H1 (cell line): ENCODE results near the gene CHPF2.

ENCODE experiments used
- CTCF ChIP-seq, 3 experiments: IDR thresholded peaks; 1 replicate in 2 of 3; 2 replicates in 1 of 3; pipeline versions ENCODE4 v1.5.1 to v1.6.1; 2011; ENCODE audit warnings: low read length in 3 of 3, mild to moderate bottlenecking in 3 of 3, inconsistent platforms in 2 of 3, low read depth in 1 of 3, moderate library complexity in 1 of 3; ENCODE audit not compliant: insufficient read depth in 1 of 3; ENCODE audit errors: control extremely low read depth in 1 of 3
- ZNF274 ChIP-seq: IDR thresholded peaks from 2 replicates; pipeline ENCODE4 v1.7.0; 2012; ENCODE audit warnings: low read length, borderline replicate concordance; ENCODE audit errors: extremely low read depth

- no peak for TF ChIP-seq CTCF (IDR thresholded peaks at IDR 0.05; ENCODE audit: control extremely low read depth in 1 of 3, insufficient read depth in 1 of 3, low read depth in 1 of 3, low read length in 3 of 3)
- TF ChIP-seq ZNF274: no peak
These were observed 15.5 kb downstream of the CHPF2 start for GRCh38 chr7:151247611-151248345.
